Stomach (tissue), 9 donors: ENCODE data around the gene ARL13A. TPM values are rescaled to one million over a fixed set of nuclear protein-coding genes. Genes with fewer than 3 reads are reported as not detected.

Experiments
- DNase-seq, 2 donors: peaks; one replicate each; pipeline versions ENCODE4 v3.0.0 to v3.0.0-alpha.2; 2013 to 2019
- H3K27ac ChIP-seq, 5 donors: fragments of 200-600 bp in 4 of 5; sonication (generic) in 4 of 5; one replicate each; pipeline ENCODE4 v1.5.1; 2013 to 2019; ENCODE audit warnings: mild to moderate bottlenecking in 1 of 5, moderate library complexity in 1 of 5
- H3K27me3 ChIP-seq, 3 donors: fragments of 200-600 bp; sonication (generic); one replicate each; pipeline ENCODE4 v1.5.1; 2017 to 2019; ENCODE audit warnings: mixed run types in 1 of 3
- H3K36me3 ChIP-seq, 4 donors: fragments of 200-600 bp; sonication (generic); 1 replicate in 3 of 4; 2 replicates in 1 of 4; pipeline ENCODE4 v1.5.1; 2016 to 2019
- H3K4me1 ChIP-seq, 4 donors: fragments of 200-600 bp; sonication (generic); one replicate each; pipeline ENCODE4 v1.5.1; 2016 to 2019
- H3K4me3 ChIP-seq, 4 donors: fragments of 200-600 bp; sonication (generic) in 3 of 4; one replicate each; pipeline ENCODE4 v1.5.1; 2016 to 2019; ENCODE audit warnings: mild to moderate bottlenecking in 1 of 4
- H3K9me3 ChIP-seq, 4 donors: fragments of 200-600 bp; sonication (generic); one replicate each; pipeline ENCODE4 v1.5.1; 2016 to 2019
- EP300 ChIP-seq: sonication (generic); formaldehyde crosslinking; IDR thresholded peaks from one replicate; pipeline ENCODE4 v1.6.1; 2017; ENCODE audit warnings: antibody characterized with exemption
- POLR2A ChIP-seq, 4 donors: fragments of 450-650 bp; IDR thresholded peaks; one replicate each; pipeline ENCODE4 v1.6.1; 2016; ENCODE audit warnings: antibody characterized with exemption in 4 of 4, control low read depth in 2 of 4, mild to moderate bottlenecking in 1 of 4, moderate library complexity in 1 of 4
- POLR2AphosphoS5 ChIP-seq, 3 donors: sonication (generic); formaldehyde crosslinking; IDR thresholded peaks; one replicate each; pipeline ENCODE4 v1.6.1; 2016; ENCODE audit warnings: antibody characterized with exemption in 3 of 3
- WGBS, 5 donors: extraction: QIAGEN DNeasy Blood & Tissue Kit in 3 of 5; methylation state at CpG; one replicate each; pipeline versions ENCODE4 v1.1.5 to v1.1.7; 2013 to 2018; 5-methylcytosine and 5-hydroxymethylcytosine counted together
- intact Hi-C: fragments of 100-400 bp; cut with DNase I; formaldehyde crosslinking; loops from one replicate; pipeline ENCODE4 v1.15.1; 2023; ENCODE audit warnings: low total_unique reads
- polyA plus RNA-seq, 3 donors: library from polyadenylated mRNA; stranded (reverse); fragments of 200-250 nt; gene quantifications; one replicate each; pipeline ENCODE4 v1.2.3, GENCODE V29; 2013
- total RNA-seq, 5 donors: library from RNA; depleted of rRNA; stranded (reverse); fragments of >200 nt; gene quantifications; one replicate each; pipeline versions ENCODE4 v1.1.0 to v1.2.3, GENCODE V29; 2014 to 2016
- TF ChIP-seq, protein P1 (sequence below), 7 experiments: fragments of 450-650 bp in 4 of 7; fragments of 200-600 bp in 3 of 7; sonication (generic) in 3 of 7; IDR thresholded peaks; one replicate each; pipeline ENCODE4 v1.5.1; 2016 to 2019; ENCODE audit warnings: antibody characterized with exemption in 7 of 7, control low read depth in 2 of 7, mild to moderate bottlenecking in 1 of 7
- donor health status: healthy with polysubstance abuse.
- donor health status: Bipolar disorder and iron deficiency.
- donor health status: healthy.

Gene ARL13A
- total and polyA plus RNA-seq, 8 donors = not detected

DNA sequence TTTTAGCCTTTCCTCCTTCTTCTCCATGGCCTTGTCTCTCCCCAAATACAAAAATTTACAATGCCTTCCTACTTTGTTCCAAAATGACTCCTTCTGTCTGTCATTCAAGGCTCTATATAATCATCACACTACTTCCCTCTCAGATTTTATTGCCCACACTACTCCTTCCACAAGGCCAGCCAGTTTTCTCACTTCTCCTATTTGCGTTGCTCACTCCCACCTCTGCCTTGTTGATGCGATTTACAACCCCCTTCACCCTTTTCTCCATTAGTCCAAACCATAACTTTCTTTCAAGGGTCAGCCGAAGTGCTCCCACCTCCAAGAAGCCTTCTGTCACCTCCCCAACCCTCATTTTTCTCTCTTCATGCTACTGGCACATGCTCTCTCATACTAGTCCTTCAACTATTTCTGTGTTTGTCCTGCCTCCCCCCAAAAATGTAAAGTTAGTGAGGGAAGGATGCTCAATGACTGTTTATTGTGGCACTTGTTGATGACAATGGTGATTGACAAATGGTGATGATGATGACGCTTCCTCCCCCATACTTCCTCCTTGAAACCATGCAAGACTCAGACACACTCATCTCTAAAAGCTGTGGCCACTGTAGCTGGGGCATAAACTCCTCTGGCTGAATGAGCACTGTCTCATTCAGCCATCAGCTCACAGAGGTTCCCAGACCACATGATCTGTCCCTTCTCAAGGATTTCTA, 38.1 kb upstream of the ARL13A start:
- H3K9me3 ChIP-seq = peaks cover 0 to 7% (median 4%) of the 10 kb centered on the region in 4 donors
- H3K4me3 ChIP-seq = no peak overlapping the region
- no peak for DNase-seq
- no peaks in the 10 kb centered on the region for H3K36me3 ChIP-seq
- peaks cover 0 to 18% (median 0%) of the 10 kb centered on the region in 3 donors for H3K27me3 ChIP-seq
- WGBS, 5 donors = 70 to 94% (median 86%) methylated on average over 4 of the region's 4 CpGs
- intact Hi-C loops = no loop called here
- TF ChIP-seq, protein P1, sequence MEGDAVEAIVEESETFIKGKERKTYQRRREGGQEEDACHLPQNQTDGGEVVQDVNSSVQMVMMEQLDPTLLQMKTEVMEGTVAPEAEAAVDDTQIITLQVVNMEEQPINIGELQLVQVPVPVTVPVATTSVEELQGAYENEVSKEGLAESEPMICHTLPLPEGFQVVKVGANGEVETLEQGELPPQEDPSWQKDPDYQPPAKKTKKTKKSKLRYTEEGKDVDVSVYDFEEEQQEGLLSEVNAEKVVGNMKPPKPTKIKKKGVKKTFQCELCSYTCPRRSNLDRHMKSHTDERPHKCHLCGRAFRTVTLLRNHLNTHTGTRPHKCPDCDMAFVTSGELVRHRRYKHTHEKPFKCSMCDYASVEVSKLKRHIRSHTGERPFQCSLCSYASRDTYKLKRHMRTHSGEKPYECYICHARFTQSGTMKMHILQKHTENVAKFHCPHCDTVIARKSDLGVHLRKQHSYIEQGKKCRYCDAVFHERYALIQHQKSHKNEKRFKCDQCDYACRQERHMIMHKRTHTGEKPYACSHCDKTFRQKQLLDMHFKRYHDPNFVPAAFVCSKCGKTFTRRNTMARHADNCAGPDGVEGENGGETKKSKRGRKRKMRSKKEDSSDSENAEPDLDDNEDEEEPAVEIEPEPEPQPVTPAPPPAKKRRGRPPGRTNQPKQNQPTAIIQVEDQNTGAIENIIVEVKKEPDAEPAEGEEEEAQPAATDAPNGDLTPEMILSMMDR (IDR thresholded peaks at IDR 0.05) = no peak
- TF ChIP-seq EP300 = no peak
- no peak for TF ChIP-seq POLR2AphosphoS5 (IDR thresholded peaks at IDR 0.05)
- TF ChIP-seq POLR2A (IDR thresholded peaks at IDR 0.05) = no peak
- H3K4me1 ChIP-seq = peaks cover 0 to 13% (median 6%) of the 10 kb centered on the region in 4 donors
- H3K27ac ChIP-seq = no peak overlapping the region

DNA sequence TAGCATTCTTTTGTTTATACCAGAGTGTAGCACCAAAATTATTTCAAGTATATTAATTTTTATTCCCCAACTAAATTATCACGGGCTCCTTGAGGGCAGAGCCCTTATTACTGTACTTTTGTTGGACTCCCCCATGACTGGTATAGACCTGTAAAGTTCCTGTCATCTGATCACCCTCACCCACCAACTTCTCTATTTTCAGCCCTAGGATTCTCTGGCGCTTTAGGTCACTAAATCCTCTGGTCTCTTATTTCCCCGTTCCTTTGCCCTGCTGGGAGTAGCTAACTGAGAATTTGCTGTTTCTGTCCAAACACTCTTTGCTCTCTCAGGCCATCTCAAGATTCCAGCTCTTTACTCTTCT, 37.6 kb upstream of the ARL13A start:
- DNase-seq = no peak
- Histone ChIP-seq H3K36me3 (no peaks in the 10 kb centered on the region), H3K9me3 (peaks cover 0 to 7% (median 4%) of the 10 kb centered on the region in 4 donors), H3K4me1 (peaks cover 0 to 13% (median 6%) of the 10 kb centered on the region in 4 donors), H3K27ac (no peak overlapping the region), H3K27me3 (peaks cover 0 to 18% (median 0%) of the 10 kb centered on the region in 3 donors), H3K4me3 (no peak overlapping the region)
- 80 to 91% (median 88%) methylated on average over 3 of the region's 3 CpGs for WGBS, 5 donors
- no peak for TF ChIP-seq POLR2A (IDR thresholded peaks at IDR 0.05)
- no peak for TF ChIP-seq POLR2AphosphoS5 (IDR thresholded peaks at IDR 0.05)
- no peak for TF ChIP-seq EP300
- TF ChIP-seq, protein P1 (IDR thresholded peaks at IDR 0.05) = no peak
- intact Hi-C loops = no loop called here

DNA sequence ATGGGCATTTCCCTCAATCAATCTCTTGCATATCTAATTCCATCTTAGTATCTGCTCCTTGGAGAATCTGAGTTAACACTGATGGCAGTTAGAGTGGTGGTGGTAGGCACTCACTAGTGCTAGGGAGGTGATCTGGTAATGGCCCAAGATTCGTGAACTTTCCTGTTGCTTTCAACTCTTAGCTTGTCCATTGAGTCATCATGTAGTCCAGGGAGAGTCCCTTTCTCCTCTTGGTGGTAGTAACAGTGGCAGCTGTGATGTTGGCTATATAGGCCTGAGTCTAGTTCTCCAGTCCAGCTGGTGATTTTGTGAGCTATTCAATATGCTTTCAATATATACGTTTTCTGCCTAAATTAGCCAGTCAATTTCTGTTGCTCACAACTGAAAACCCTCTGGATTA, 33.7 kb upstream of the ARL13A start:
- TF ChIP-seq EP300 (no peak), POLR2A (IDR thresholded peaks at IDR 0.05) (no peak), POLR2AphosphoS5 (IDR thresholded peaks at IDR 0.05) (no peak)
- no peak overlapping the region for H3K4me3 ChIP-seq
- H3K36me3 ChIP-seq = no peaks in the 10 kb centered on the region
- peaks cover 0 to 7% (median 4%) of the 10 kb centered on the region in 4 donors for H3K9me3 ChIP-seq
- no peaks in the 10 kb centered on the region for H3K27me3 ChIP-seq
- WGBS, 5 donors = 49 to 86% (median 71%) methylated on average over 2 of the region's 2 CpGs
- DNase-seq = no peak
- intact Hi-C loops = no loop called here
- no peaks in the 10 kb centered on the region for H3K4me1 ChIP-seq
- H3K27ac ChIP-seq = no peak overlapping the region

DNA sequence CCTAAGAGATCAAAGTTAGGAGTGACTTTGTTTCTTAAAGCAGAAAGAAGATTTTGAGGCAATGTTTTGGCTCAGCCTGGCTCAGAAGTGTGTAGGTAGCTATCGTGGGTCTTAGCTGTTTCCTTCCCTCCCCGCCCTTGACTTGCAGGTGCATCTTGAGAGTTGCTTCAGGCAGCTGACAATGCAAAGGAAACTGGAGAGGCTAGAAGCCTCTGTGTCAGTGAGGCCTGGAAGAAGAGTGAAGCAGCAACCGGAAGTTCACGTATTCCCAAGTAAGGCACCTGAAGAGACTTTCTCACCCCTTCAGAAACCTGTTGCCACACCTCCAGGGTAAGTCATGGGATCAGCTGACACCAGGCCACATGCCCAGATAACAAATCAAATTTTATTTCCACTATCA, 30.2 kb upstream of the ARL13A start:
- intact Hi-C loops = no loop called here

More for the DNA sequence above, 30.2 kb upstream of the ARL13A start:
- no peak for DNase-seq
- Histone ChIP-seq H3K4me1 (no peaks in the 10 kb centered on the region), H3K36me3 (no peaks in the 10 kb centered on the region), H3K27ac (no peak overlapping the region), H3K9me3 (no peaks in the 10 kb centered on the region), H3K27me3 (no peaks in the 10 kb centered on the region), H3K4me3 (no peak overlapping the region)
- 58 to 78% (median 68%) methylated on average over 4 of the region's 4 CpGs for WGBS, 5 donors
- TF ChIP-seq POLR2AphosphoS5 (IDR thresholded peaks at IDR 0.05) (no peak), EP300 (no peak), POLR2A (IDR thresholded peaks at IDR 0.05) (no peak)
- TF ChIP-seq, protein P1 (IDR thresholded peaks at IDR 0.05) = no peak
